ENCODE measurements around the gene NIPSNAP2. TPM values are rescaled to one million over a fixed set of nuclear protein-coding genes. Genes with fewer than 3 reads are reported as not detected.
A peak's percentile ranks its signal among the peaks of the same experiment; 100 is the strongest.

Gene NIPSNAP2
- total and polyA plus RNA-seq, 10 of the 15 experiments (the other 5 are each of a cell fraction or from before 2014, with no cell fraction given) = 24.7 to 88.5 (median 49.9) TPM

DNA sequence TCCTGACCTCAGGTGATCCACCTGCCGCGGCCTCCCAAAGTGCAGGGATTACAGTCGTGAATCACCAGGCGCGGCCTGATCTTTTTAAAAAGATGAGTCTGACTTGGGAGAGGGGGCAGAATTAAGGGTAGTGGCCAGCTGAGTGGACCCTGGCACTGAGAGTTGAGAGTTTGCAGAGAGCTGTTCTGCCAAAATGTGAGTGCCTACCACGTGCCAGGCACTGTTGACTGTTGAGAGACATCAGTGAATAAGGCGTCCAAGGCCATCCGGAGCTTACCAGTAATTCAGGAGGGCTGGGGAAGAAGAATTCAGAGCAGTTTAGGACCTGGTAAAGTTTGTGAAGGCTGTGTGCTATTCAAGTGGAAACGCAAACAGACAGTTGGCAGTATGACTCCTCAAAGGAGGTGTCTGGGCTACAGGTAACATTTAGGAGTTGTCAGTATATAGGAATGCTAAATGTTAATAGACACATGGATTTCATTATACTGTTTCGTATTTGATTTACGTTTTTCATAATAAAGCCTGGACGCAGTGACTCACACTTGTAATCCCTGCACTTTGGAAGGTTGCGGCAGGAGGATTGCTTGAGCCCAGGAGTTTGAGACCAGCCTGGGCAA is 1.5 kb downstream of the NIPSNAP2 start:
- Histone ChIP-seq H3K36me3 (ENCODE audit: control insufficient read depth in 2 of 2, insufficient read depth in 2 of 2, low read length in 1 of 2) (no peaks in the 10 kb centered on the region; a peak in 1 of 4 replicates), H4K20me1 (ENCODE audit: control insufficient read depth, insufficient read depth) (no peaks in the 10 kb centered on the region), H3K27me3 (replicated peaks in 1 of 2; ENCODE audit: control insufficient read depth in 2 of 2, insufficient read depth in 2 of 2, low read length in 1 of 2) (no peaks in the 10 kb centered on the region), H3K79me2 (ENCODE audit: control insufficient read depth, insufficient read depth, low read length) (peaks cover 12% of the 10 kb centered on the region), H3K4me2 (ENCODE audit: control insufficient read depth, insufficient read depth) (peak overlapping the region; percentile 26), H3K27ac (ENCODE audit: control insufficient read depth, insufficient read depth) (no peak overlapping the region), H3K4me3 (no peak overlapping the region), H2AFZ (ENCODE audit: control insufficient read depth, low read depth, low read length) (no peak overlapping the region), H3K9me3 (replicated peaks; ENCODE audit: control insufficient read depth, insufficient read depth, low read length) (no peaks in the 10 kb centered on the region), H3K9ac (ENCODE audit: control insufficient read depth, insufficient read depth, low read length) (no peak overlapping the region), H3K4me1 (ENCODE audit: control insufficient read depth, insufficient read depth, low read length) (peaks cover 6% of the 10 kb centered on the region)
- CTCF ChIA-PET = interaction anchor here (0.8 to 1.3 kb wide), 3 partner anchors 10 to 666 kb away, joined by 3 read pairs; no protein-coding TSS in a partner anchor
- no peak for FAIRE-seq
- DNase-seq (ENCODE audit: low read depth, low spot score) = no peak
- in situ Hi-C loops (cut with MboI) = loop anchor here (5.0 kb wide), 1 partner anchor 319 kb away; no protein-coding TSS in a partner anchor
- SMC1A ChIA-PET (ENCODE audit: uncharacterized antibody, unreplicated experiment) = interaction anchor here (0.9 to 2.2 kb wide), 2 partner anchors 11 to 325 kb away, joined by 3 to 6 read pairs; no protein-coding TSS in a partner anchor
- no peak for ATAC-seq
- intact Hi-C loops (cut with micrococcal nuclease; ENCODE audit: unreplicated experiment) = loop anchor here (5.0 to 10.0 kb wide), 3 partner anchors 96 to 661 kb away; partner anchors contain the start of gene SUMF2
- POLR2A ChIA-PET = no interaction called here
- BruUV-seq (replicated peaks) = no TSS peak
- WGBS (ENCODE audit: insufficient coverage, insufficient replicate concordance, low lambda C conversion rate, missing lambda C conversion rate) = 97% methylated on average over 13 of the region's 13 CpGs
- RAD21 ChIA-PET (ENCODE audit: unreplicated experiment) = no interaction called here
- TF ChIP-seq CEBPB (IDR thresholded peaks at IDR 0.05; ENCODE audit: borderline replicate concordance in 1 of 2, low read depth in 2 of 2, low read length in 2 of 2) (no peak), RAD51 (IDR thresholded peaks at IDR 0.05) (no peak), CHD2 (IDR thresholded peaks at IDR 0.05; ENCODE audit: borderline replicate concordance, low read depth, low read length) (no peak), EGR1 (IDR thresholded peaks at IDR 0.05; ENCODE audit: borderline replicate concordance in 1 of 2, low read depth in 2 of 2, low read length in 2 of 2) (no peak), BACH1 (IDR thresholded peaks at IDR 0.05; ENCODE audit: borderline replicate concordance) (no peak), BCL11A (IDR thresholded peaks at IDR 0.05; ENCODE audit: low read depth, low read length) (no peak), TCF7 (IDR thresholded peaks at IDR 0.05; ENCODE audit: borderline replicate concordance) (no peak), FOXM1 (IDR thresholded peaks at IDR 0.05; ENCODE audit: low read depth, low read length) (no peak), NR2F1 (conservative IDR thresholded peaks at IDR 0.05) (no peak), NFXL1 (IDR thresholded peaks at IDR 0.05; ENCODE audit: borderline replicate concordance) (no peak), HDAC6 (IDR thresholded peaks at IDR 0.05; ENCODE audit: unreplicated experiment) (no peak), RB1 (IDR thresholded peaks at IDR 0.05; ENCODE audit: borderline replicate concordance) (no peak), KLF5 (IDR thresholded peaks at IDR 0.05; ENCODE audit: partially characterized antibody) (no peak)
- TF ChIP-seq, protein P1, sequence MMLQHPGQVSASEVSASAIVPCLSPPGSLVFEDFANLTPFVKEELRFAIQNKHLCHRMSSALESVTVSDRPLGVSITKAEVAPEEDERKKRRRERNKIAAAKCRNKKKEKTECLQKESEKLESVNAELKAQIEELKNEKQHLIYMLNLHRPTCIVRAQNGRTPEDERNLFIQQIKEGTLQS (IDR thresholded peaks at IDR 0.05; ENCODE audit: borderline replicate concordance, extremely low read depth, low read depth, low read length) = no peak
- TF ChIP-seq, protein P2, sequence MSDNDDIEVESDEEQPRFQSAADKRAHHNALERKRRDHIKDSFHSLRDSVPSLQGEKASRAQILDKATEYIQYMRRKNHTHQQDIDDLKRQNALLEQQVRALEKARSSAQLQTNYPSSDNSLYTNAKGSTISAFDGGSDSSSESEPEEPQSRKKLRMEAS (IDR thresholded peaks at IDR 0.05; ENCODE audit: low read depth, low read length) = no peak
- TF ChIP-seq, protein P3, sequence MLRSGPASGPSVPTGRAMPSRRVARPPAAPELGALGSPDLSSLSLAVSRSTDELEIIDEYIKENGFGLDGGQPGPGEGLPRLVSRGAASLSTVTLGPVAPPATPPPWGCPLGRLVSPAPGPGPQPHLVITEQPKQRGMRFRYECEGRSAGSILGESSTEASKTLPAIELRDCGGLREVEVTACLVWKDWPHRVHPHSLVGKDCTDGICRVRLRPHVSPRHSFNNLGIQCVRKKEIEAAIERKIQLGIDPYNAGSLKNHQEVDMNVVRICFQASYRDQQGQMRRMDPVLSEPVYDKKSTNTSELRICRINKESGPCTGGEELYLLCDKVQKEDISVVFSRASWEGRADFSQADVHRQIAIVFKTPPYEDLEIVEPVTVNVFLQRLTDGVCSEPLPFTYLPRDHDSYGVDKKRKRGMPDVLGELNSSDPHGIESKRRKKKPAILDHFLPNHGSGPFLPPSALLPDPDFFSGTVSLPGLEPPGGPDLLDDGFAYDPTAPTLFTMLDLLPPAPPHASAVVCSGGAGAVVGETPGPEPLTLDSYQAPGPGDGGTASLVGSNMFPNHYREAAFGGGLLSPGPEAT (IDR thresholded peaks at IDR 0.05; ENCODE audit: low read depth) = no peak
- TF ChIP-seq, protein P4, sequence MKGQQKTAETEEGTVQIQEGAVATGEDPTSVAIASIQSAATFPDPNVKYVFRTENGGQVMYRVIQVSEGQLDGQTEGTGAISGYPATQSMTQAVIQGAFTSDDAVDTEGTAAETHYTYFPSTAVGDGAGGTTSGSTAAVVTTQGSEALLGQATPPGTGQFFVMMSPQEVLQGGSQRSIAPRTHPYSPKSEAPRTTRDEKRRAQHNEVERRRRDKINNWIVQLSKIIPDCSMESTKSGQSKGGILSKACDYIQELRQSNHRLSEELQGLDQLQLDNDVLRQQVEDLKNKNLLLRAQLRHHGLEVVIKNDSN (IDR thresholded peaks at IDR 0.05; ENCODE audit: borderline replicate concordance, extremely low read length, insufficient read depth, low read depth, low read length) = no peak
